Activated CD4-positive, alpha-beta T cell treated with anti-CD3 and anti-CD28 coated beads, Interleukin-2, amount 10 ng/mL, durations not matched to agents 7 days and 5 days (primary cell): ENCODE results near the gene MTOR. TPM values are rescaled to one million over a fixed set of nuclear protein-coding genes. Genes with fewer than 3 reads are reported as not detected.
"Not testable (repeated sequence)": the region's sequence is repeated elsewhere in the genome, so short reads cannot be mapped to it uniquely, and the experiment has no call there.

Experiments
- CTCF ChIA-PET: fragments of 350-600 bp; sonication (Branson Sonifier 250); formaldehyde crosslinking; loops from one replicate; lab custom pipeline; 2021; ENCODE audit warnings: antibody characterized with exemption; lab: Charles Lee
- POLR2A ChIA-PET: fragments of 350-600 bp; sonication (Branson Sonifier 250); formaldehyde crosslinking; loops from one replicate; lab custom pipeline; 2021; ENCODE audit warnings: antibody characterized with exemption; lab: Charles Lee
- DNase-seq: peaks from one replicate; pipeline ENCODE4 v3.0.0-alpha.2; 2020
- H3K27ac Mint-ChIP-seq: one replicate; pipeline ENCODE4 v1.8.0; 2021; ENCODE audit warnings: mild to moderate bottlenecking, moderate library complexity, mixed read lengths
- H3K27me3 Mint-ChIP-seq: one replicate; pipeline ENCODE4 v1.8.0; 2021; ENCODE audit warnings: mixed read lengths
- H3K36me3 Mint-ChIP-seq: one replicate; pipeline ENCODE4 v1.8.0; 2021; ENCODE audit warnings: low read depth, mixed read lengths
- H3K4me1 Mint-ChIP-seq: one replicate; pipeline ENCODE4 v1.8.0; 2021; ENCODE audit warnings: mixed read lengths
- H3K4me3 Mint-ChIP-seq: one replicate; pipeline ENCODE4 v1.8.0; 2021; ENCODE audit warnings: mild to moderate bottlenecking, moderate library complexity, mixed read lengths
- H3K9me3 Mint-ChIP-seq: one replicate; pipeline ENCODE4 v1.8.0; 2021; ENCODE audit warnings: mixed read lengths
- total RNA-seq, 2 experiments: library from RNA; stranded (reverse); gene quantifications; one replicate each; pipeline ENCODE4 v1.2.3, GENCODE V29; 2021

MTOR gene
- 10 to 100 TPM; 49.2 to 57.2 TPM for total RNA-seq

- peak within 1 kb of the TSS; percentile 92 for H3K4me3 Mint-ChIP-seq
- H3K36me3 Mint-ChIP-seq, result peaks cover 18% of the 10 kb centered on the region
- POLR2A ChIA-PET, result interaction anchor here (0.8 kb wide), 1 partner anchor 10 kb away, joined by 3 read pairs; no protein-coding TSS in a partner anchor
- H3K4me1 Mint-ChIP-seq, result peaks cover 14% of the 10 kb centered on the region
- no peaks in the 10 kb centered on the region for H3K27me3 Mint-ChIP-seq
- H3K9me3 Mint-ChIP-seq, result no peaks in the 10 kb centered on the region
- peak within 1 kb of the TSS; percentile 89 for H3K27ac Mint-ChIP-seq
- peak; percentile 99 for DNase-seq
- CTCF ChIA-PET, result interaction anchor here (0.7 to 2.5 kb wide), 10 partner anchors 9 to 225 kb away, joined by 3 to 10 read pairs (median 4); partner anchors contain the start of gene UBIAD1
Observed at GRCh38 chr1:11262171-11263049, at the start of gene MTOR. TSS of gene MTOR (minus strand) at chr1:11262551. CDS start at chr1:11259409, 3,142 bp downstream.

DNA sequence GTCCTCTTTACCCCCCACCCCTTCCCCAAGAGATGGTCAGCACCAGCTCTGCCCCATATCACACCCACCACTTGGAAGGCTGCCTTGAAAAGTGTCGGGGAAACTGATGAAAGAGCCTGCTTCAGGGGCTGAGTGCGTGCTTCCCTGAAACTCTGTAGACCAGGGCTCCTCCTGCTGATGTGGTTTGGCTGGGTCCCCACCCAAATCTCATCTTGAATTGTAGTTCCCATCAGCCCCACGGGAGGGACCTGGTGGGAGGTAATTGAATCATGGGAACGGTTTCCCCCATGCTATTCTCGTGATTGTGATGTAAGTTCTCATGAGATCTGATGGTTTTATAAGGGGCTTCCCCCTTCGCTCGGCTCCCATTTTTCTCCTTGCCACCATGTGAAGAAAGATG, 47.0 kb upstream of the MTOR start:
- no peak for DNase-seq
- CTCF ChIA-PET, result interaction anchor here (1.7 kb wide), 1 partner anchor 14 kb away, joined by 5 read pairs; no protein-coding TSS in a partner anchor
- Mint-ChIP-seq H3K9me3 (no peaks in the 10 kb centered on the region), H3K36me3 (no peaks in the 10 kb centered on the region), H3K4me3 (no peak overlapping the region), H3K27ac (no peak overlapping the region), H3K4me1 (peaks cover 18% of the 10 kb centered on the region), H3K27me3 (peaks cover 2% of the 10 kb centered on the region)
- POLR2A ChIA-PET, result no interaction called here

- peaks cover 2% of the 10 kb centered on the region for H3K27me3 Mint-ChIP-seq
- no peak overlapping the region for H3K4me3 Mint-ChIP-seq
- ChIA-PET CTCF (no interaction called here), POLR2A (no interaction called here)
- no peak overlapping the region for H3K27ac Mint-ChIP-seq
- H3K4me1 Mint-ChIP-seq, result peaks cover 18% of the 10 kb centered on the region
- no peaks in the 10 kb centered on the region for H3K9me3 Mint-ChIP-seq
- no peak for DNase-seq
- H3K36me3 Mint-ChIP-seq, result no peaks in the 10 kb centered on the region
Observed at GRCh38 chr1:11308699-11309224, 46.4 kb upstream of the MTOR start.

GRCh38 chr1:11307852-11308251, 45.5 kb upstream of the MTOR start:
- H3K4me1 Mint-ChIP-seq, result peaks cover 18% of the 10 kb centered on the region
- no peak for DNase-seq
- peaks cover 2% of the 10 kb centered on the region for H3K27me3 Mint-ChIP-seq
- H3K4me3 Mint-ChIP-seq, result no peak overlapping the region
- CTCF ChIA-PET, result interaction anchor here (0.6 kb wide), 1 partner anchor 1169 kb away, joined by 5 read pairs; no protein-coding TSS in a partner anchor
- no peak overlapping the region for H3K27ac Mint-ChIP-seq
- POLR2A ChIA-PET, result no interaction called here
- H3K9me3 Mint-ChIP-seq, result no peaks in the 10 kb centered on the region
- H3K36me3 Mint-ChIP-seq, result no peaks in the 10 kb centered on the region

DNA sequence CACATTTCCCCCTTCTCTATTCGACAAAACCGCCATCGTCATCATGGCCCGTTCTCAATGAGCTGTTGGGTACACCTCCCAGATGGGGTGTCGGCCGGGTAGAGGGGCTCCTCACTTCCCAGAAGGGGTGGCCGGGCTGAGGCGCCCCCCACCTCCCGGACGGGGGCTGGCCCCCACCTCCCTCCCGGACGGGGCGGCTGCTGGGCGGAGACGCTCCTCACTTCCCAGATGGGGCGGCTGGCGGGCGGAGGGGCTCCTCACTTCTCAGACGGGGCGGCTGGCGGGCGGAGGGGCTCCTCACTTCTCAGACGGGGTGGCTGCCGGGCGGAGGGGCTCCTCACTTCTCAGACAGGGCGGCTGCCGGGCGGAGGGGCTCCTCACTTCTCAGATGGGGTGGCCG, 43.2 kb upstream of the MTOR start:
- DNase-seq, H3K4me1 Mint-ChIP-seq, POLR2A ChIA-PET, CTCF ChIA-PET, H3K27ac Mint-ChIP-seq, H3K27me3 Mint-ChIP-seq, H3K9me3 Mint-ChIP-seq, H3K4me3 Mint-ChIP-seq, H3K36me3 Mint-ChIP-seq: not testable (repeated sequence)

GRCh38 chr1:11302366-11302765, 40.0 kb upstream of the MTOR start:
- H3K36me3 Mint-ChIP-seq, result peaks cover 4% of the 10 kb centered on the region
- H3K4me3 Mint-ChIP-seq, result no peak overlapping the region
- CTCF ChIA-PET, result interaction anchor here (0.6 kb wide), 1 partner anchor 58 kb away, joined by 3 read pairs; no protein-coding TSS in a partner anchor
- DNase-seq, result no peak
- H3K4me1 Mint-ChIP-seq, result peaks cover 15% of the 10 kb centered on the region
- H3K9me3 Mint-ChIP-seq, result no peaks in the 10 kb centered on the region
- no peak overlapping the region for H3K27ac Mint-ChIP-seq
- no peaks in the 10 kb centered on the region for H3K27me3 Mint-ChIP-seq
- POLR2A ChIA-PET, result no interaction called here

- Mint-ChIP-seq H3K27me3 (no peaks in the 10 kb centered on the region), H3K36me3 (peaks cover 10% of the 10 kb centered on the region), H3K4me3 (no peak overlapping the region), H3K9me3 (no peaks in the 10 kb centered on the region), H3K27ac (no peak overlapping the region), H3K4me1 (peaks cover 22% of the 10 kb centered on the region)
- no peak for DNase-seq
- ChIA-PET CTCF (interaction anchor here (0.6 to 1.3 kb wide), 2 partner anchors 19 to 1097 kb away, joined by 3 to 4 read pairs; no protein-coding TSS in a partner anchor), POLR2A (no interaction called here)
Observed at GRCh38 chr1:11301601-11302000, 39.2 kb upstream of the MTOR start.

- peak overlapping the region; percentile 68 for H3K27ac Mint-ChIP-seq
- no peak for DNase-seq
- no peak overlapping the region for H3K4me3 Mint-ChIP-seq
- H3K27me3 Mint-ChIP-seq, result no peaks in the 10 kb centered on the region
- H3K36me3 Mint-ChIP-seq, result peaks cover 33% of the 10 kb centered on the region
- H3K9me3 Mint-ChIP-seq, result no peaks in the 10 kb centered on the region
- CTCF ChIA-PET, result no interaction called here
- H3K4me1 Mint-ChIP-seq, result peaks cover 46% of the 10 kb centered on the region
- POLR2A ChIA-PET, result no interaction called here
Observed at GRCh38 chr1:11299225-11299574, 36.8 kb upstream of the MTOR start.

GRCh38 chr1:11298390-11299224, 36.3 kb upstream of the MTOR start:
- CTCF ChIA-PET, result no interaction called here
- peaks cover 50% of the 10 kb centered on the region for H3K4me1 Mint-ChIP-seq
- no peaks in the 10 kb centered on the region for H3K27me3 Mint-ChIP-seq
- H3K27ac Mint-ChIP-seq, result peak overlapping the region; percentile 68
- H3K4me3 Mint-ChIP-seq, result no peak overlapping the region
- POLR2A ChIA-PET, result no interaction called here
- H3K9me3 Mint-ChIP-seq, result no peaks in the 10 kb centered on the region
- H3K36me3 Mint-ChIP-seq, result peaks cover 37% of the 10 kb centered on the region
- DNase-seq, result no peak

GRCh38 chr1:11297774-11298173, 35.4 kb upstream of the MTOR start:
- H3K27ac Mint-ChIP-seq, H3K4me3 Mint-ChIP-seq, H3K27me3 Mint-ChIP-seq, CTCF ChIA-PET, DNase-seq, POLR2A ChIA-PET, H3K9me3 Mint-ChIP-seq: not testable (repeated sequence)
- peaks cover 58% of the 10 kb centered on the region for H3K4me1 Mint-ChIP-seq
- H3K36me3 Mint-ChIP-seq, result peaks cover 45% of the 10 kb centered on the region

DNA sequence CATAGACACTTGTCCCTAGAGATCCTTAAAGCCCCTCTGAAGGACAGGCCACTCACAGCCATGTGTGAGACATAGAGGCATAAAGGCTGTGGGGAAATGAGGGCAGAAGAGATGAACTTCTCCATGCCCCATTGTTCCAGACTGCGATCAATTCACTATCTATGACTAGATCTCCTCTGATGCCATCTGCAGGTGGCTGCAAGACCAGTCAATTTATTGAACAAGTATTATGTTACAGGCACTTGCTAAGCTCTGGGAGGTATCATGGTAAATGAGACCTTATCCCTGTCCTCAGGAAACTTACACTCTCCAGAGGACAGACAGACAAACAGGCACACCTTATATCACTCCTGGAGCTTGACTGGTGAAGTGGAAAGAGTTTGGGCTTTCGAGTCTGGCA, 33.6 kb upstream of the MTOR start:
- DNase-seq, result peak; percentile 39
- Mint-ChIP-seq H3K36me3 (peaks cover 63% of the 10 kb centered on the region), H3K4me3 (no peak overlapping the region), H3K27me3 (no peaks in the 10 kb centered on the region), H3K27ac (peak overlapping the region; percentile 89), H3K4me1 (peaks cover 76% of the 10 kb centered on the region), H3K9me3 (no peaks in the 10 kb centered on the region)
- CTCF ChIA-PET, result interaction anchor here (1.4 to 1.5 kb wide), 3 partner anchors 12 to 258 kb away, joined by 4 to 6 read pairs (median 5); no protein-coding TSS in a partner anchor
- POLR2A ChIA-PET, result no interaction called here

GRCh38 chr1:11294951-11295350, 32.6 kb upstream of the MTOR start:
- no peaks in the 10 kb centered on the region for H3K9me3 Mint-ChIP-seq

More at GRCh38 chr1:11294951-11295350, 32.6 kb upstream of the MTOR start:
- Mint-ChIP-seq H3K4me1 (peaks cover 84% of the 10 kb centered on the region), H3K27me3 (no peaks in the 10 kb centered on the region), H3K4me3 (peak overlapping the region; percentile 15), H3K36me3 (peaks cover 73% of the 10 kb centered on the region), H3K27ac (peak overlapping the region; percentile 89)
- CTCF ChIA-PET, result interaction anchor here (0.5 kb wide), 2 partner anchors 12 to 415 kb away, joined by 3 to 4 read pairs; no protein-coding TSS in a partner anchor
- peak; percentile 38 for DNase-seq
- POLR2A ChIA-PET, result no interaction called here
